OCI-LY1 (cell line): ENCODE measurements around the gene OR10P1.

Experiments
- H2AFZ ChIP-seq: fragments of 200-600 bp; sonication (generic), shearing (Covaris generic); 2 replicates; pipeline ENCODE4 v1.6.0; 2014; ENCODE audit warnings: antibody characterized with exemption, mild to moderate bottlenecking, low read length
- H3F3A ChIP-seq: fragments of 200-600 bp; sonication (generic), shearing (Covaris generic); 2 replicates; pipeline ENCODE4 v1.6.0; 2014; ENCODE audit warnings: mild to moderate bottlenecking, antibody characterized with exemption, low read length, moderate library complexity; ENCODE audit not compliant: insufficient read depth
- H3K27ac ChIP-seq: fragments of 200-600 bp; sonication (generic); 2 replicates; pipeline ENCODE4 v1.5.1; 2014; ENCODE audit warnings: low read length, mixed run types, mild to moderate bottlenecking, low read depth; ENCODE audit not compliant: poor library complexity, severe bottlenecking
- H3K27me3 ChIP-seq: fragments of 200-600 bp; sonication (generic); 2 replicates; pipeline ENCODE4 v1.6.0; 2014; ENCODE audit warnings: antibody characterized with exemption, mild to moderate bottlenecking, low read length, moderate library complexity; ENCODE audit not compliant: insufficient read depth
- H3K36me3 ChIP-seq: fragments of 200-600 bp; sonication (generic); 2 replicates; pipeline ENCODE4 v1.6.1; 2014; ENCODE audit warnings: mild to moderate bottlenecking, antibody characterized with exemption, low read length, moderate library complexity, mixed read lengths; ENCODE audit not compliant: insufficient read depth
- H3K4me1 ChIP-seq: fragments of 200-600 bp; sonication (generic); 2 replicates; pipeline ENCODE4 v1.5.1; 2014; ENCODE audit warnings: mild to moderate bottlenecking, low read length, moderate library complexity; ENCODE audit not compliant: insufficient read depth, severe bottlenecking
- H3K4me2 ChIP-seq: fragments of 200-600 bp; sonication (generic), shearing (Covaris generic); 2 replicates; pipeline ENCODE4 v1.6.1; 2014; ENCODE audit warnings: low read length
- H3K4me3 ChIP-seq: fragments of 200-600 bp; sonication (generic); 2 replicates; pipeline ENCODE4 v1.5.1; 2014; ENCODE audit warnings: low read length, low read depth, mild to moderate bottlenecking, mixed read lengths; ENCODE audit not compliant: poor library complexity, severe bottlenecking
- H3K79me2 ChIP-seq: fragments of 200-600 bp; shearing (Covaris generic); 2 replicates; pipeline ENCODE4 v1.6.1; 2016; ENCODE audit warnings: mixed run types, low read length, mixed read lengths; ENCODE audit not compliant: insufficient read depth
- H3K9ac ChIP-seq: fragments of 200-600 bp; sonication (generic), shearing (Covaris generic); 2 replicates; pipeline ENCODE4 v1.6.1; 2014; ENCODE audit warnings: mild to moderate bottlenecking, low read length, mixed read lengths
- H3K9me2 ChIP-seq: fragments of 200-600 bp; sonication (generic), shearing (Covaris generic); 2 replicates; pipeline ENCODE4 v1.6.1; 2014; ENCODE audit warnings: low read depth, mild to moderate bottlenecking, low read length, mixed read lengths
- H3K9me3 ChIP-seq: fragments of 200-600 bp; shearing (Covaris generic); 2 replicates; pipeline ENCODE4 v1.6.1; 2014; ENCODE audit warnings: low read length, mixed read lengths
- H4K20me1 ChIP-seq: fragments of 200-600 bp; sonication (generic), shearing (Covaris generic); 2 replicates; pipeline ENCODE4 v1.6.0; 2016; ENCODE audit warnings: mild to moderate bottlenecking, low read length; ENCODE audit not compliant: insufficient read depth
- EZH2 ChIP-seq: fragments of 200-600 bp; sonication (generic), shearing (Covaris generic); IDR thresholded peaks from 2 replicates; pipeline ENCODE4 v1.8.0; 2017; ENCODE audit warnings: borderline replicate concordance, mixed run types, mild to moderate bottlenecking, antibody characterized with exemption, low read length, moderate library complexity, mixed read lengths
- TF ChIP-seq, protein P1 (sequence below): fragments of 200-600 bp; sonication (generic), shearing (Covaris generic); IDR thresholded peaks from 2 replicates; pipeline ENCODE4 v1.5.1; 2017; ENCODE audit warnings: mild to moderate bottlenecking, antibody characterized with exemption, low read length, moderate library complexity, mixed read lengths

The OR10P1 gene

DNA sequence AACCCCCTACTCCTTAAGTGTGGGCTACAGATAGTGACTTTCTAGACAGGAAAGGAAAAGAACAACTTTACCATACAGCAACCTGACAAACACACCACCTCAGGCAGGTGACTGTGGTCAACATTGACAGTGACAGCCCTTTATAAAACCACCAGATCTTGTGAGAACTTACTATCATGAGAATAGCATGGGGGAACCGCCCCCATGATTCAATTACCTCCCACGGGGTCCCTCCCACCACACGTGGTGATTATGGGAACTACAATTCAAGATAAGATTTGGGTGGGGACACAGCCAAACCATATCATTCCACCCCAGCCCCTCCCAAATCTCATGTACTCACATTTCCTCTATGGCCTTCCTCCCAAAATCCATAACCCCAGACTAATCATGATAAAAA, 16.3 kb downstream of the OR10P1 start:
- Histone ChIP-seq H3K27ac (no peak overlapping the region), H3K79me2 (no peaks in the 10 kb centered on the region), H4K20me1 (no peaks in the 10 kb centered on the region), H3K36me3 (no peaks in the 10 kb centered on the region), H3K27me3 (no peaks in the 10 kb centered on the region), H3F3A (no peaks in the 10 kb centered on the region), H3K4me3 (no peak overlapping the region), H2AFZ (no peak overlapping the region), H3K4me1 (no peaks in the 10 kb centered on the region), H3K9ac (no peak overlapping the region), H3K4me2 (no peak overlapping the region), H3K9me3 (no peaks in the 10 kb centered on the region; the same call in 1 of the 2 replicates), H3K9me2 (no peaks in the 10 kb centered on the region)
- TF ChIP-seq, protein P1, sequence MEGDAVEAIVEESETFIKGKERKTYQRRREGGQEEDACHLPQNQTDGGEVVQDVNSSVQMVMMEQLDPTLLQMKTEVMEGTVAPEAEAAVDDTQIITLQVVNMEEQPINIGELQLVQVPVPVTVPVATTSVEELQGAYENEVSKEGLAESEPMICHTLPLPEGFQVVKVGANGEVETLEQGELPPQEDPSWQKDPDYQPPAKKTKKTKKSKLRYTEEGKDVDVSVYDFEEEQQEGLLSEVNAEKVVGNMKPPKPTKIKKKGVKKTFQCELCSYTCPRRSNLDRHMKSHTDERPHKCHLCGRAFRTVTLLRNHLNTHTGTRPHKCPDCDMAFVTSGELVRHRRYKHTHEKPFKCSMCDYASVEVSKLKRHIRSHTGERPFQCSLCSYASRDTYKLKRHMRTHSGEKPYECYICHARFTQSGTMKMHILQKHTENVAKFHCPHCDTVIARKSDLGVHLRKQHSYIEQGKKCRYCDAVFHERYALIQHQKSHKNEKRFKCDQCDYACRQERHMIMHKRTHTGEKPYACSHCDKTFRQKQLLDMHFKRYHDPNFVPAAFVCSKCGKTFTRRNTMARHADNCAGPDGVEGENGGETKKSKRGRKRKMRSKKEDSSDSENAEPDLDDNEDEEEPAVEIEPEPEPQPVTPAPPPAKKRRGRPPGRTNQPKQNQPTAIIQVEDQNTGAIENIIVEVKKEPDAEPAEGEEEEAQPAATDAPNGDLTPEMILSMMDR = no peak
- no peak for TF ChIP-seq EZH2

DNA sequence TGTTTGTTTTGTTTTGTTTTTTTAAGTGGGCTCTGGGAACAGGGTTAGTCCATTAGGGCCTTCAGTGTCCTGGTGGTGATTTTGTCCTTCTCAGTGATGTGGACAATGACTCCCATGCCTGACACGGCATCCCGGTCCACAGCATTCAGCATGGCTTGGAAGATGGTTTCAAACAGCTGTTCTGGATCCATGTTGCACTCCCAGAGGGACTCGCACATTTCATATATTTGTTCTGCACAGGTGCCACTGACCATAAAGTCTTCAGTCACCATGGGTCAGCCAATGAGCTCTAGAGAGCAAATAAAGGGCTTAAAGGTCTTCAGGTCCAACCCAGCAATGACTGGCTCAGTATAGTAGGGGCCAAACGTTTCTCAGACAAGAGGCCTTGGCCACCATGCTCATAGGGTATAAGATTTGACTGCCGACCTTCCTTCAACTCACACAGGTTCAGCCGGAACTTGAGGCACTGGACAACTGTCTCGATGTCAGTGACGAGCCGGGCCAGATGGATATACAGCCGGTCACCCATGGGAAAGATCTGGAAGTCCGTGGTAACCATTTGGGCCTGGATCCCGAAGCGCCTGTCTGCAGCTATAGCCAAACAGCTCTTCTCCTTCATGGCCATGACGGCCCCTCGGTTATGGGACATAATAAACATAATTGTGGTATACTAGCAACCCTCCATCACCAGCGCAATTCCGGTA, 18.0 kb downstream of the OR10P1 start:
- Histone ChIP-seq H3K4me3 (no peak overlapping the region), H2AFZ (no peak overlapping the region), H3K9me3 (no peaks in the 10 kb centered on the region; the same call in 1 of the 2 replicates), H3F3A (no peaks in the 10 kb centered on the region), H3K9ac (no peak overlapping the region), H4K20me1 (no peaks in the 10 kb centered on the region), H3K27me3 (no peaks in the 10 kb centered on the region), H3K4me2 (no peak overlapping the region), H3K9me2 (no peaks in the 10 kb centered on the region), H3K4me1 (no peaks in the 10 kb centered on the region), H3K36me3 (no peaks in the 10 kb centered on the region), H3K79me2 (no peaks in the 10 kb centered on the region), H3K27ac (no peak overlapping the region)
- TF ChIP-seq EZH2 = no peak
- TF ChIP-seq, protein P1 = no peak

DNA sequence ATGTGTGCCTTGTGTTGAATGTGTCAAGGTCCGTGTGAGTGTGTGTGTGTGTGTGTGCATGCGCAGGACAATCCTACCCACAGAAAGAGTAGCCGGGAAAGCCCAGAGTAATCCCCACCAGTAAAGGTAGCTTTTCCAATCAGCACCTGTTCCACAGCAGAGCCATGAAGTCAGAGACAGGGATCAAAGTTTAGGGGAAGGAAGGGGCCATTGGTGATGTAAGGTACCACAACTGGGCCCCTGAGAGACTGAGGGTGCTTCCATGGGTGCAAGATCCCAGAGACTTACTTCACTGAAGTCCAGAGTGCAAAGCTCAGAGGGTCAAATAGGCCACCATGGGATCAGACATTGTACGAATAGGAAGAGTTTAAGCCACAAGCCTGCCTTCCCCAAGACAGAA, 20.5 kb downstream of the OR10P1 start:
- H3F3A ChIP-seq = no peaks in the 10 kb centered on the region
- H3K36me3 ChIP-seq = no peaks in the 10 kb centered on the region
- no peaks in the 10 kb centered on the region for H3K4me1 ChIP-seq
- no peaks in the 10 kb centered on the region for H3K27me3 ChIP-seq
- TF ChIP-seq, protein P1 = no peak
- no peak for TF ChIP-seq EZH2
- no peaks in the 10 kb centered on the region for H3K79me2 ChIP-seq
- no peak overlapping the region for H3K4me3 ChIP-seq
- no peak overlapping the region for H2AFZ ChIP-seq
- H3K27ac ChIP-seq = no peak overlapping the region
- no peaks in the 10 kb centered on the region for H3K9me3 ChIP-seq
- no peak overlapping the region for H3K4me2 ChIP-seq
- H3K9me2 ChIP-seq = no peaks in the 10 kb centered on the region
- no peak overlapping the region for H3K9ac ChIP-seq
- H4K20me1 ChIP-seq = no peaks in the 10 kb centered on the region
